HPDE6-E6E7 (cell line): ENCODE data around the gene NPB.

ENCODE experiments used
- DNase-seq: peaks from one replicate; pipeline ENCODE4 v3.0.0; 2011; ENCODE audit warnings: missing footprints; ENCODE audit errors: extremely low spot score

The NPB gene

GRCh38 chr17:81925860-81926450 is 23.9 kb downstream of the NPB start:
- DNase-seq, result no peak

DNA sequence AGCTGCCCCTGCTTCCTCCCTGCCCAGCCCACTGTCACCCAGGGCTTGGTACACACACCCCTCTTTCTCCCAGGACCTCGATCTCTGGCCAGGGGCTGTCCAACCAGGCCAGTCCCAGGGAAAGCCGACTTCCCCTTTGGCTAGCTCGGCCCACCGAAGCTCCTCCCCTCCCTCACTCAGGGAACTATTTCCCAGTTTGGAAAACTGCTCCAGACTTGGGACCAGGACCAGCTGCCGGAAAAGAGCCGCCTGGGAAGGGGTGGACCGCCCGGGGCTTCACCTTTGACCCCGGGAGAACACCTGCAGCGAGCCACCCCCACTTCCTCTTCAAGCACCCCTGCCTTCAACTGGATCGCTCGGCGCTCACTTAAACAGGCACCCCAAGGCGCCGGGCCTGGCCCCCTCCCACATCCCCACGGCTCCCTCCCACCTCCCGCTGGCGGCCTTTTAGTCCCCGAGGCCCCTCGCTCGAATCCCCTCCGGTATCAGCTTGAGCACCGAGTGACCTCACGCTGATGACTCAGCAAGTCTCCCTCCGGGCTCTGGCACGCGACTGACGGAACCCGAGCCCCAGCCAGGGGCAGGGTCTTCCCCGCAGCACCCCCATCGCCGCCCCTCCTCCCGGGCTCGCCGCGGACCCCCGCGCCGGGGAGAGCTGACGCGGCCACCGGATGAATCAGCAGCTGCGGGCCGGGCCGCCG is 24.6 kb downstream of the NPB start:
- no peak for DNase-seq

DNA sequence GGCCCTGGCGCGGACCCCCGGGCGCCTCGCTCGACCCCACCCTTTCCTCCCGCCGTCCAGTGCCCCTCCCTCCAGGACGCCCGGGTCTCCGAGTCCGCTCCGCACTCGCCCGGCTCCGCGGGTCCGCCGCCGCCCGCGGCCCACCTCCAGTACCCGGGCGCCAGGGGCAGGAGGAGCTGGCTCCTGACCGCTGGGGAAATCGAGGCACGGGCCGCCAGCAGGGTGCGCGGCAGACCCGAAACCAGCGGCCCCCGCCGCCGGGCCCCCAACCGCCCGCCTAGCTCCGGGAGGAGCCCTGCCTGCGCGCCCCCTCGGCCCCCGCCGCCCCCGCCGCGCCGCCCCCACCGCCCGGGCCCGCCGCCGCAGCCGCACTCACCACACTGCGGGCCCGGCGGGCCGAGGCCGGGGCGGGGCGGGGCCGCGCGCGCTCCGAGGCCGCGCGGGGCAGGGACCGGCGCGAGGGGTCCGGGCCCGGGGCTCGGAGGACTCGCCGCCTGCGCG is 25.2 kb downstream of the NPB start:
- DNase-seq, result no peak

DNA sequence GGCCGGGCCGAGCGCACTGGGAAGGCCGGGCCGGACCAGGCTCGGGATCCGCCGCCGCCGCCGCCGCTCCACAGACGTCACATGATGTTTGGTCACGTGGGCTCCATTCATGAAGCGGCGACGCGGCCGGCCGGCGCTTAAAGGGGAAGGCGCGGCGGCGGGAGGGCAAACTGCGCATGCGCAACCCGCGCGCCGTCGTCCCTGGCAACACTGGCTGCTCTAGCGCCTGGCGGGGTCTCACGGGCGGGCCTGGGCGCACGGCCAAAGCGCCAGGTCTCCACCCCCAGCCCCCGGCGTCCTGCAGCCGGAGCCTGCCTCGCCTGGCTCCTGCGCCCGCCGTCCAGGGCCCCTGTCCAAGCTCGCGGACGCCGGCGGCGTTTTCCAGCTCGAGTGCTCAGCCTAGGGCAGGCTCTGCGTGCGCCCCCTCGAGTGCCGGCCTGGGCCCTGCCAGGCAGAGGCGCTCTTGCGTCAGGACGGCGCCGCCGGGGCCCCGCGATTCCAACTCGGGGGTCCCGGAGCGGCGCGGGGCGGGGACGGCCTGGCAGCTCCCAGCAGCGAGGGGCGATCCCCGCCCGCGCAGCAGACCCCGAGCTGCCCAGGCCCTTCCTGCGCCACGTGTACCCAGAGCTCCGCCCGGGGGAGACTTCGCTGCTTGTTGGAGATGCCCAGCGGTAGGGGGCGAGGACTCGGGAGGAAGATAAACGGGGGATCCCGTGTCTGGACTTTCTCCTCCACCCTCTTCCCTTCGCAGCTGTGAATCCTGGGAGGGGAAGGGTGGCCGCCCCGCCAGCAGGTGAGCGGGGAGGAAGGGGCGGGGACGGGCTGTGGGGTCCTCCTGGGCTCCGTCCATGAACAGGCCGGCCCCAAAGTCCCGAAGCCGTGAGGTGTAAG is 25.9 kb downstream of the NPB start, which contains the start of gene MAFG:
MAFG (minus strand) TSS at position 83 of the 891 bp plus-strand sequence. CDS start 4,550 bp downstream, outside the sequence.
- DNase-seq, result peak; percentile 91

- DNase-seq, result no peak
These were observed 26.7 kb downstream of the NPB start for GRCh38 chr17:81928544-81929252.

GRCh38 chr17:81929253-81930141 is 27.5 kb downstream of the NPB start:
- no peak for DNase-seq

GRCh38 chr17:81930142-81931125 is 28.4 kb downstream of the NPB start:
- no peak for DNase-seq

DNA sequence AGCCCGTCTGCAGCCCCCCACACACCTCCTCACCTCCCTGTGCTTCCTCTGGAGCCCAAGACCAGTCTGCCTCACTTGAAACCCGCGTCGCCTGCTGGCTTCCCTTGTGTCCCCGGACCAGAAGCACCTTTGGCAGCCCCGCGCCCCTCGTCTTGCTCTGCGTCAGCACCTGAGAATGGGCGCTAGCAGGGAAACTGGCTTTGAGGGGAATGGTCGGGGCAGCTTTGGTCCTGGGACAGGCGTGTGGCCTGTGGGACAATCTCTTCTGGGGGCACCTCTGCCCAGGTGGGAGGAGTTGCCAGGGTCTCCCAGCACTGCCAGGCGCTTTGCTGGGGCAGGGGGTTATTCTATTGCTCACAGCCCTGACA is 29.1 kb downstream of the NPB start:
- no peak for DNase-seq

- no peak for DNase-seq
These were observed 29.7 kb downstream of the NPB start for GRCh38 chr17:81931557-81932332.

- DNase-seq, result no peak
These were observed 30.4 kb downstream of the NPB start for GRCh38 chr17:81932333-81932983.

GRCh38 chr17:81933178-81933699 is 31.2 kb downstream of the NPB start:
- no peak for DNase-seq

- no peak for DNase-seq
These were observed 32.2 kb downstream of the NPB start for GRCh38 chr17:81934098-81934757.

DNA sequence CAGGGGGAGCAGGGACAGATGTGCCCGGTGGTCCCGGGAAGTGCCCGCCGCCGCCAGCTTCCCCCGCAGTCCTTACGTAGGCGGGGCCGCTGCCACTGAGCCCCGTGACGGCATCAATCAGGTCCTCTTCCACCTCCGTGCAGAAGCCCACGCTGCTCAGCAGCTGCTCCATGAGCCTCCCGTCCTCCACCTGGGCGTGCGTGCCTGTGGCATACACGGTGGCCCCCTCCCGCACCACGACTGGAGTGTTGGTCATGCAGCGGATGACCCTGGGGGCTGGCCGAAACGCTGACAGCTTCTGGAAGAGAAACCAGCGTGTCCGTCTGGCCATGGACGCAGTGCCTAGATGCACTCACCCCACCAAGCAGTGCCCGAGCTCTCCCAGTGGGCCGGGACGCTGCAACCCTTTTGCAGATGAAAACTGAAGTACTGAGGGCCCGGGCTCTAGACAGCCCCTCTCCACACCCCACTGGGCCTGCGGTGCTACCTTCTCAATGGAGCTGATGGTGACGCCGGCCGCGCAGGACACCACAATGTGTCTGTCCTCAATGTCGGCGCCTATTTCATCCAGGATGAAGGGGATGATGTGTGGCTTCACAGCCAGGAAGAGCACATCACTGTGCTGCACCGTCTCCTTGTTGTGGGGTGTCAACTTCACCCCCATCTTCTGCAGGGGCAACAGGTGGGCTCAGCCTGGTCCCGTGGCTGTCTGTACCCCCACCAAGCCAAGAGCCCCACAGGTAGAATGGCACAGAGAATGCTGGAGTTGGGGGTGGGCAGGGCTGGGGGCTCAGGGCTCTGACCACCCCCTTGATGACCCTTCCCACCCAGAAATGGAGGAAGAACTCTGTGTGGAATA is 33.0 kb downstream of the NPB start:
- no peak for DNase-seq

GRCh38 chr17:81935709-81936084 is 33.7 kb downstream of the NPB start:
- no peak for DNase-seq

DNA sequence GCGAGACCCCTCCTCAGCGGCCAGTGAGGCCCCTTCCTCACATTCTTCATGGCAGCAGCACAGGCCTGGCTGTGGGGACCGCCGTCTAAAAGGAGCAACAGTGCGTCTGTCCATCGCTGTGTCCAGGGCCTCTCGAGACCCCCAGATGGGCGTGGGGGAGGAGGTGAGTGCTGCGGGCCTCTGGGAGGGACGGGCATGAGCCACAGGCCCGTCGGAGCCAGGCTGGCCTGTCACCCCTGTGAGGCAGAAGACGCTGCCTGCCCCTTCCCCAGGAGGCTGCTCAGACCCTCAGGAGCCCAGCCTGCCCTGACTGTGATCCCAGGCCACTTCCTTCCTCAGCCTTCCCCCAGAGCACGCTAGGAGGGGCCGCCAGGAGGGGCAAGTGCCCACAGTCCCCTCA is 37.2 kb downstream of the NPB start:
- DNase-seq, result no peak

- no peak for DNase-seq
These were observed 37.9 kb downstream of the NPB start for GRCh38 chr17:81939881-81940385.
